H1 (cell line): ENCODE data around the gene SOX30. TPM values are rescaled to one million over a fixed set of nuclear protein-coding genes. Genes with fewer than 3 reads are reported as not detected.

Source experiments
- CTCF ChIA-PET: fragments of 300-600 bp; sonication (Branson Sonifier 250); formaldehyde crosslinking; loops from one replicate; lab custom pipeline; 2021; ENCODE audit not compliant: partially characterized antibody; lab: Charles Lee
- POLR2A ChIA-PET: fragments of 300-600 bp; sonication (Branson Sonifier 250); formaldehyde crosslinking; loops from one replicate; lab custom pipeline; 2021; ENCODE audit warnings: inconsistent platforms; ENCODE audit not compliant: partially characterized antibody; lab: Charles Lee
- DNase-seq, 2 experiments: peaks; one replicate each; pipeline versions ENCODE4 v3.0.0 to v3.0.0-alpha.2; 2010 to 2022; ENCODE audit warnings: low spot score in 2 of 2, low read depth in 1 of 2, mixed read lengths in 1 of 2
- FAIRE-seq: peaks from 2 replicates; lab custom pipeline; 2011; peaks lifted over from hg19 to GRCh38; lab: Jason Lieb, UNC
- H2AFZ ChIP-seq: 2 replicates; pipeline ENCODE4 v1.8.1; 2012; ENCODE audit warnings: low read length, inconsistent platforms
- H2AK5ac ChIP-seq: 2 replicates; pipeline ENCODE4 v1.6.1; 2013; ENCODE audit warnings: low read depth, low read length
- H2BK120ac ChIP-seq: replicated peaks from 2 replicates; pipeline ENCODE3; 2013; ENCODE audit warnings: low read depth, low read length, inconsistent platforms
- H2BK12ac ChIP-seq: 2 replicates; pipeline ENCODE4 v1.6.1; 2013; ENCODE audit warnings: low read depth, low read length
- H2BK15ac ChIP-seq: 2 replicates; pipeline ENCODE4 v1.6.1; 2013; ENCODE audit warnings: low read length
- H2BK20ac ChIP-seq: 2 replicates; pipeline ENCODE4 v1.6.1; 2013; ENCODE audit warnings: low read length
- H2BK5ac ChIP-seq: 2 replicates; pipeline ENCODE4 v1.6.1; 2013; ENCODE audit warnings: low read depth, low read length
- H3K14ac ChIP-seq: 2 replicates; pipeline ENCODE4 v1.6.1; 2013; ENCODE audit warnings: inconsistent platforms; ENCODE audit not compliant: insufficient read length
- H3K18ac ChIP-seq: 2 replicates; pipeline ENCODE4 v1.6.1; 2013; ENCODE audit warnings: low read length; ENCODE audit errors: extremely low read depth
- H3K23ac ChIP-seq: 2 replicates; pipeline ENCODE4 v1.6.1; 2013; ENCODE audit warnings: inconsistent platforms; ENCODE audit not compliant: insufficient read length
- H3K23me2 ChIP-seq: 2 replicates; pipeline ENCODE4 v1.6.1; 2013; ENCODE audit warnings: low read depth, low read length
- H3K27ac ChIP-seq: 2 replicates; pipeline ENCODE4 v1.6.1; 2011; ENCODE audit warnings: low read depth, low read length, inconsistent platforms
- H3K27me3 ChIP-seq, 4 experiments: replicated peaks in 1 of 4; 1 replicate in 1 of 4; 2 replicates in 3 of 4; pipeline versions ENCODE4 v1.6.1 to v1.8.1; 2011 to 2013; ENCODE audit warnings: low read length in 3 of 4, mild to moderate bottlenecking in 3 of 4, inconsistent platforms in 2 of 4, mixed read lengths in 2 of 4, moderate library complexity in 1 of 4; ENCODE audit not compliant: control insufficient read depth in 3 of 4, insufficient read depth in 3 of 4; ENCODE audit errors: extremely low read depth in 1 of 4
- H3K36me3 ChIP-seq, 4 experiments: 2 replicates each; pipeline versions ENCODE4 v1.6.1 to v1.8.1; 2011 to 2013; ENCODE audit warnings: mild to moderate bottlenecking in 4 of 4, low read length in 3 of 4, moderate library complexity in 2 of 4, control low read depth in 1 of 4, inconsistent platforms in 1 of 4; ENCODE audit not compliant: insufficient read depth in 4 of 4, control insufficient read depth in 2 of 4
- H3K4ac ChIP-seq: replicated peaks from 2 replicates; pipeline ENCODE3; 2013; ENCODE audit warnings: low read length, low read depth, mixed read lengths, inconsistent platforms; ENCODE audit not compliant: insufficient read length
- H3K4me1 ChIP-seq, 4 experiments: replicated peaks in 1 of 4; 1 replicate in 1 of 4; 2 replicates in 3 of 4; pipeline versions ENCODE4 v1.6.1 to v1.8.1; 2011 to 2013; ENCODE audit warnings: low read length in 3 of 4, inconsistent platforms in 2 of 4, mixed read lengths in 1 of 4; ENCODE audit not compliant: insufficient read depth in 4 of 4, control insufficient read depth in 3 of 4
- H3K4me2 ChIP-seq, 2 experiments: 2 replicates each; pipeline versions ENCODE4 v1.6.1 to v1.8.1; 2011 to 2013; ENCODE audit warnings: low read depth in 2 of 2, low read length in 2 of 2, control low read depth in 1 of 2, inconsistent platforms in 1 of 2, mild to moderate bottlenecking in 1 of 2; ENCODE audit not compliant: insufficient read depth in 1 of 2
- H3K4me3 ChIP-seq, 4 experiments: fragments of 200-600, 300-600 bp in 1 of 4; sonication (generic), shearing (Covaris generic), sonication (Bioruptor Twin) in 1 of 4; 2 replicates each; pipeline versions ENCODE4 v1.5.1 to v1.8.1; 2011 to 2016; ENCODE audit warnings: low read length in 4 of 4, low read depth in 3 of 4, control low read depth in 2 of 4, inconsistent platforms in 2 of 4, mild to moderate bottlenecking in 2 of 4, mixed read lengths in 1 of 4, moderate library complexity in 1 of 4; ENCODE audit not compliant: insufficient read depth in 2 of 4; ENCODE audit errors: extremely low read depth in 1 of 4
- H3K56ac ChIP-seq: replicated peaks from 2 replicates; pipeline ENCODE3; 2013; ENCODE audit warnings: low read depth, mild to moderate bottlenecking, mixed read lengths, low read length, inconsistent platforms; ENCODE audit not compliant: insufficient read length
- H3K79me1 ChIP-seq: 2 replicates; pipeline ENCODE4 v1.6.1; 2013; ENCODE audit warnings: low read depth, low read length, control low read depth
- H3K79me2 ChIP-seq, 2 experiments: 2 replicates each; pipeline versions ENCODE4 v1.6.1 to v1.8.1; 2012 to 2013; ENCODE audit warnings: low read length in 2 of 2, mild to moderate bottlenecking in 2 of 2, inconsistent platforms in 1 of 2; ENCODE audit not compliant: insufficient read depth in 2 of 2, control insufficient read depth in 1 of 2
- H3K9ac ChIP-seq, 4 experiments: replicated peaks in 1 of 4; 1 replicate in 1 of 4; 2 replicates in 3 of 4; pipeline versions ENCODE4 v1.6.1 to v1.8.1; 2011 to 2013; ENCODE audit warnings: low read depth in 3 of 4, low read length in 3 of 4, control low read depth in 2 of 4, mild to moderate bottlenecking in 2 of 4, moderate library complexity in 2 of 4, inconsistent platforms in 1 of 4; ENCODE audit errors: extremely low read depth in 1 of 4
- H3K9me3 ChIP-seq, 2 experiments: 2 replicates each; pipeline versions ENCODE4 v1.6.1 to v1.8.1; 2012 to 2013; ENCODE audit warnings: mild to moderate bottlenecking in 2 of 2, moderate library complexity in 2 of 2, control low read depth in 1 of 2, inconsistent platforms in 1 of 2, low read depth in 1 of 2, low read length in 1 of 2, mixed read lengths in 1 of 2; ENCODE audit not compliant: insufficient read depth in 2 of 2
- H4K20me1 ChIP-seq, 2 experiments: replicated peaks in 1 of 2; 2 replicates each; pipeline versions ENCODE3 to v1.8.1; 2011 to 2013; ENCODE audit warnings: inconsistent platforms in 2 of 2, low read length in 2 of 2, mild to moderate bottlenecking in 1 of 2; ENCODE audit not compliant: insufficient read depth in 2 of 2, control insufficient read depth in 1 of 2
- H4K5ac ChIP-seq: 2 replicates; pipeline ENCODE4 v1.6.1; 2013; ENCODE audit warnings: low read length, low read depth, mixed read lengths, inconsistent platforms; ENCODE audit not compliant: insufficient read length
- H4K8ac ChIP-seq: 2 replicates; pipeline ENCODE4 v1.8.0; 2013; ENCODE audit warnings: mild to moderate bottlenecking, moderate library complexity, low read length, inconsistent platforms; ENCODE audit not compliant: insufficient read depth; ENCODE audit errors: extremely low read depth
- H4K91ac ChIP-seq: replicated peaks from 2 replicates; pipeline ENCODE3; 2013; ENCODE audit warnings: low read length, mixed read lengths, inconsistent platforms; ENCODE audit not compliant: insufficient read length
- CEBPB ChIP-seq: IDR thresholded peaks from 2 replicates; pipeline ENCODE4 v1.6.1; 2012; ENCODE audit warnings: low read depth, low read length
- CHD1 ChIP-seq: IDR thresholded peaks from 2 replicates; pipeline ENCODE4 v1.6.1; 2012; ENCODE audit warnings: low read depth, low read length, improper control_type of control experiment
- EGR1 ChIP-seq: IDR thresholded peaks from 2 replicates; pipeline ENCODE4 v1.6.1; 2011; ENCODE audit warnings: low read depth, low read length, borderline replicate concordance
- RNF2 ChIP-seq: fragments of 200-900, 300-1000 bp; sonication (generic); IDR thresholded peaks from 2 replicates; pipeline ENCODE4 v1.7.1; 2016; ENCODE audit warnings: borderline replicate concordance, low read depth, mild to moderate bottlenecking, antibody characterized with exemption, low read length; ENCODE audit not compliant: poor library complexity, severe bottlenecking; ENCODE audit errors: missing control alignments
- TCF12 ChIP-seq: IDR thresholded peaks from 2 replicates; pipeline ENCODE4 v1.6.1; 2011; ENCODE audit warnings: low read depth, mild to moderate bottlenecking, low read length
- WGBS, 2 experiments: shearing (Covaris generic) in 1 of 2; methylation state at CpG; one replicate each; pipeline versions ENCODE4 v1.1.6 to v1.1.7; 2013 to 2015; ENCODE audit warnings: low lambda C conversion rate in 2 of 2, mixed read lengths in 2 of 2, inconsistent platforms in 1 of 2, low coverage in 1 of 2, missing lambda C conversion rate in 1 of 2; ENCODE audit not compliant: insufficient replicate concordance in 2 of 2, insufficient coverage in 1 of 2, insufficient read length in 1 of 2; ENCODE audit errors: extremely low coverage in 1 of 2, missing lambda C conversion rate in 1 of 2; 5-methylcytosine and 5-hydroxymethylcytosine counted together
- polyA plus RNA-seq, 7 experiments: library from polyadenylated mRNA; depleted of rRNA in 3 of 7; stranded (reverse) in 5 of 7; unstranded in 2 of 7; fragments of >200 nt in 5 of 7; fragments of 200-250 nt in 2 of 7; gene quantifications; 1 replicate in 5 of 7; 2 replicates in 1 of 7; 4 replicates in 1 of 7; pipeline versions ENCODE4 v1.2.1 to v1.2.3, GENCODE V29; 2011 to 2013; ENCODE audit warnings: missing spikeins in 2 of 7, mixed read lengths in 2 of 7
- total RNA-seq: library from RNA; stranded (reverse); fragmentation: NEBNext Ultra II Directional; extraction: Animal tissue kit (Norgen Biotek cat#: 25700); gene quantifications from 2 replicates; pipeline ENCODE4 v1.2.1, GENCODE V29; 2021

SOX30 gene
- total and polyA plus RNA-seq, 2 of the 8 experiments (the other 6 are each of a cell fraction or from before 2014, with no cell fraction given), result 0.35 TPM; not detected in 1

- Histone ChIP-seq H3K4me1 (no peaks in the 10 kb centered on the region), H3K18ac (no peak overlapping the region), H4K5ac (no peak overlapping the region), H4K20me1 (no peaks in the 10 kb centered on the region), H3K9ac (no peak overlapping the region), H3K4me2 (no peak overlapping the region), H2BK15ac (no peak overlapping the region), H3K14ac (no peak overlapping the region), H3K27me3 (no peaks in the 10 kb centered on the region), H3K23me2 (no peaks in the 10 kb centered on the region), H4K8ac (no peak overlapping the region), H2BK5ac (no peak overlapping the region), H3K79me2 (no peaks in the 10 kb centered on the region), H2BK120ac (no peak overlapping the region), H4K91ac (no peak overlapping the region), H3K36me3 (no peaks in the 10 kb centered on the region; a peak in 2 of 8 replicates), H3K27ac (no peak overlapping the region), H3K4ac (no peak overlapping the region), H3K56ac (no peak overlapping the region), H2BK12ac (no peak overlapping the region), H3K4me3 (no peak overlapping the region), H2AK5ac (no peak overlapping the region), H2AFZ (no peak overlapping the region), H3K79me1 (no peaks in the 10 kb centered on the region), H3K9me3 (no peaks in the 10 kb centered on the region), H3K23ac (no peak overlapping the region), H2BK20ac (no peak overlapping the region)
- POLR2A ChIA-PET, result no interaction called here
- TF ChIP-seq CHD1 (no peak), TCF12 (no peak), RNF2 (no peak), EGR1 (no peak), CEBPB (no peak)
- DNase-seq (no peak), FAIRE-seq (no peak)
- WGBS, 2 experiments, result 96% methylated on average over 2 of the region's 2 CpGs; no CpG with 5 or more reads in 1 of the 2 experiments
- CTCF ChIA-PET, result interaction anchor here (1.6 to 3.5 kb wide), 4 partner anchors 10 to 63 kb away, joined by 4 to 15 read pairs (median 10); partner anchors contain the start of gene LSM11
Measured at GRCh38 chr5:157680239-157680638, 28.0 kb upstream of the SOX30 start.
